Stimulated activated CD4-positive, alpha-beta T cell treated with anti-CD3 and anti-CD28 coated beads, Interleukin-12 subunit alpha, Interleukin-12 subunit beta, amount 100 ng/mL, for 4 hours (primary cell): ENCODE data around the gene MS4A6E.

ENCODE experiments used
- DNase-seq: peaks from one replicate; pipeline ENCODE4 v3.0.0-alpha.2; 2020

The MS4A6E gene

GRCh38 chr11:60377401-60378136, 50.5 kb downstream of the MS4A6E start:
- no peak for DNase-seq

- DNase-seq = no peak
These were observed 51.3 kb downstream of the MS4A6E start, which contains the start of gene MS4A7 for GRCh38 chr11:60378354-60378753. TSS of gene MS4A7 (plus strand) at chr11:60378532. CDS start at chr11:60383142, 4,610 bp downstream.

DNA sequence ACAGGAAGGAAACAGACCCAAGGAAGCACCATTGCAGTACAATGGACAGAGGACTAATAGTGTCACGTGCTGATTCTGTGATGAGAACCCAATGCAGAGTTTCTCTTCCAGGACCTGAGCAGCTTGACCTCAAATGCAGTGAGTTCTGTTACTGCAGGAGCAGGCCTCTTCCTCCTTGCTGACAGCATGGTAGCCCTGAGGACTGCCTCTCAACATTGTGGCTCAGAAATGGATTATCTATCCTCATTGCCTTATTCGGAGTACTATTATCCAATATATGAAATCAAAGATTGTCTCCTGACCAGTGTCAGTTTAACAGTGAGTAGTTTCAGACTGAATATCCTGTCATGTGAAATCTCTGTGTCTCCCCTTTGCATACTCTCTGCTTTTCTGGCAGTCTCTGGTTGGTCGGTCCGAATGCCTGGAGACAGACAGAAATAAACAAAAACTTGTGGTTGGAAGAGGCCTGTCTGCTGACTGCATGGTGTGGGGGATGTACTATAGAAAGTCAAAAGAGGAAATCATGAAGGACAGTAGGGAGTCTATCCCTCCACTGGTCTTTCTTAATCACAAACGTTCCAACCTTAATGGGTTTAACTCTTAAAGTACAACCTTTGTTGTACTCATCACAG, 62.3 kb downstream of the MS4A6E start:
- DNase-seq = no peak

DNA sequence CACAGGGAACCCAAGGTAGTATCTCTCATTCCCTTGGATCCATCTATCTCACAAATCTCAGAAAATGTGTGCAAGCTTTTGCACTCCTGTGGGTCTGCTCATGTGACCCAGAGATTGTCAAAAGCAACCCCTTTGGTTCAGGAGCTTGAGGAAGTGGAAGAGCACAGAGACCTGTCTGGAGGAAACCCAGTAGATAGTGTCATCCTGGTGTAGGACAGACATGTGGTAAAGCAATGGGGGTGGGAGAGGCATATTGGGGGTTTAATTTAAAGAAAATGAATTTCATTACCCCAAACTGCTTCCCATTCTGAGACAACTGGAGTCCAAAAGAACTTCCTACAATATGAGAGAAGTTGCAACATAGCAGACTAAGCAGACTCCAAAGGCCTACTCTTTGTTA, 63.4 kb downstream of the MS4A6E start:
- no peak for DNase-seq
